Measurements from ENCODE around the gene PHLPP1.

- TF ChIP-seq CREB5 (CRISPR knock-in tag; IDR thresholded peaks at IDR 0.05; ENCODE audit: low read depth) (no peak), ZC3H10 (CRISPR knock-in tag; IDR thresholded peaks at IDR 0.05) (no peak), ZNF70 (CRISPR knock-in tag; IDR thresholded peaks at IDR 0.05) (no peak), ARNTL (CRISPR knock-in tag; IDR thresholded peaks at IDR 0.05; ENCODE audit: borderline replicate concordance, low read depth) (no peak), ZFP30 (CRISPR knock-in tag; IDR thresholded peaks at IDR 0.05) (no peak)
Measured at GRCh38 chr18:62796216-62796621, 80.9 kb downstream of the PHLPP1 start.

Data from SK-N-SH treated with all-trans-retinoic acid at 6 μM for 48 hours (cell line).